ENCODE data around the gene KIF14. TPM values are rescaled to one million over a fixed set of nuclear protein-coding genes. Genes with fewer than 3 reads are reported as not detected.

The KIF14 gene
- total and polyA plus RNA-seq, 2 of the 4 experiments (the other 2 are of a cell fraction) = 2.3 to 4.7 TPM

GRCh38 chr1:200561856-200562214 is 58.7 kb downstream of the KIF14 start:
- H3K4me2 ChIP-seq (ENCODE audit: low read depth, low read length) = no peak overlapping the region
- no peak overlapping the region for H3K18ac ChIP-seq (ENCODE audit: low read depth, low read length)
- H3K9me1 ChIP-seq (ENCODE audit: insufficient read depth, low read length) = no peaks in the 10 kb centered on the region
- H3K14ac ChIP-seq (replicated peaks; ENCODE audit: low read depth, low read length) = no peak overlapping the region
- H3K9me3 ChIP-seq (ENCODE audit: control insufficient read depth, insufficient read depth, low read length) = no peaks in the 10 kb centered on the region
- H4K8ac ChIP-seq (ENCODE audit: low read depth in 2 of 2, low read length in 2 of 2) = no peak overlapping the region
- no peak overlapping the region for H3K27ac ChIP-seq (ENCODE audit: insufficient read depth, low read length)
- no peak overlapping the region for H2BK20ac ChIP-seq (ENCODE audit: low read depth, low read length)
- POLR2A ChIA-PET (ENCODE audit: unreplicated experiment) = no interaction called here
- H3K4me1 ChIP-seq (ENCODE audit: control insufficient read depth, insufficient read depth, low read length) = no peaks in the 10 kb centered on the region
- H2AFZ ChIP-seq (replicated peaks; ENCODE audit: low read length, poor library complexity) = no peak overlapping the region
- no peaks in the 10 kb centered on the region for H3K27me3 ChIP-seq (ENCODE audit: control insufficient read depth, insufficient read depth, low read length)
- no peaks in the 10 kb centered on the region for H4K20me1 ChIP-seq (ENCODE audit: insufficient read depth, low read length)
- WGBS, 2 experiments (ENCODE audit: extremely low coverage in 2 of 2, insufficient read length in 1 of 2) = no CpG with 5 or more reads among the region's 1 CpG
- CTCF ChIA-PET = interaction anchor here (0.7 to 0.8 kb wide), 2 partner anchors 12 to 39 kb away, joined by 3 read pairs; no protein-coding TSS in a partner anchor
- no peaks in the 10 kb centered on the region for H3K36me3 ChIP-seq (ENCODE audit: control insufficient read depth, insufficient read depth, low read length)
- intact Hi-C loops (cut with micrococcal nuclease) (no loop called here), dilution Hi-C loops (cut with HindIII; ENCODE audit: low sequenced_read_pairs, unreplicated experiment) (no loop called here), in situ Hi-C loops (cut with MboI; ENCODE audit: low sequenced_read_pairs) (loop anchor here (5.0 kb wide), 1 partner anchor 480 kb away; no protein-coding TSS in a partner anchor)
- no peak overlapping the region for H2BK15ac ChIP-seq (ENCODE audit: low read depth, low read length)
- no peak for DNase-seq
- no peak overlapping the region for H3K9ac ChIP-seq (ENCODE audit: low read depth, low read length)
- no peak overlapping the region for H3K56ac ChIP-seq (ENCODE audit: extremely low read depth, insufficient read depth, low read length)
- no peak overlapping the region for H2AK9ac ChIP-seq (replicated peaks; ENCODE audit: low read depth, low read length, poor library complexity)
- H2BK5ac ChIP-seq (ENCODE audit: low read depth, low read length, poor library complexity, severe bottlenecking) = no peak overlapping the region
- no peak overlapping the region for H4K91ac ChIP-seq (ENCODE audit: insufficient read depth, low read depth, low read length)
- no peak overlapping the region for H4K5ac ChIP-seq (ENCODE audit: low read depth, low read length)
- H3K23ac ChIP-seq (ENCODE audit: low read depth, low read length) = no peak overlapping the region
- H3K4me3 ChIP-seq (ENCODE audit: insufficient read depth, low read depth, low read length) = no peak overlapping the region
- no peak overlapping the region for H2AK5ac ChIP-seq (ENCODE audit: low read depth, low read length)
- no peak overlapping the region for H2BK120ac ChIP-seq (ENCODE audit: low read depth, low read length)
- BruUV-seq (replicated peaks) = no TSS peak
- no peaks in the 10 kb centered on the region; a peak in 1 of 4 replicates for H3K79me1 ChIP-seq (ENCODE audit: low read depth in 1 of 2, low read length in 2 of 2)
- ATAC-seq (ENCODE audit: low read depth) = no peak
- no peak for TF ChIP-seq RAD21 (IDR thresholded peaks at IDR 0.05; ENCODE audit: low read length)
- no peak for TF ChIP-seq SMC3 (IDR thresholded peaks at IDR 0.05; ENCODE audit: low read depth, low read length)
- TF ChIP-seq RCOR1 (IDR thresholded peaks at IDR 0.05; ENCODE audit: insufficient replicate concordance, low read length) = no peak
- no peak for TF ChIP-seq NFE2L2 (IDR thresholded peaks at IDR 0.05; ENCODE audit: low read depth, low read length)
- TF ChIP-seq FOS (IDR thresholded peaks at IDR 0.05; ENCODE audit: low read depth, low read length) = no peak
- TF ChIP-seq BHLHE40 (IDR thresholded peaks at IDR 0.05; ENCODE audit: low read depth, low read length) = no peak
- no peak for TF ChIP-seq MXI1 (IDR thresholded peaks at IDR 0.05; ENCODE audit: borderline replicate concordance, low read depth, low read length)
- no peak for TF ChIP-seq CHD1 (IDR thresholded peaks at IDR 0.05; ENCODE audit: low read depth, low read length)
- TF ChIP-seq MAZ (IDR thresholded peaks at IDR 0.05; ENCODE audit: borderline replicate concordance, low read depth, low read length) = no peak
- TF ChIP-seq CEBPB (IDR thresholded peaks at IDR 0.05; ENCODE audit: low read depth, low read length) = no peak
- no peak for TF ChIP-seq MAFK (IDR thresholded peaks at IDR 0.05; ENCODE audit: low read depth, low read length)
- H3K4ac ChIP-seq (ENCODE audit: low read depth, low read length) = no peak overlapping the region

Data from IMR-90 (cell line).